Neural cell (in vitro differentiated cells): ENCODE measurements around the gene ASS1. TPM values are rescaled to one million over a fixed set of nuclear protein-coding genes. Genes with fewer than 3 reads are reported as not detected.

Source experiments
- H2AFZ ChIP-seq: fragments of 200-600, 300-800 bp; sonication (generic), shearing (Covaris generic); 2 replicates; pipeline ENCODE4 v1.6.0; 2014; ENCODE audit warnings: low read depth, mild to moderate bottlenecking, antibody characterized with exemption, low read length, moderate library complexity
- H3F3A ChIP-seq: fragments of 200-600 bp; shearing (Covaris generic); 2 replicates; pipeline ENCODE4 v1.6.1; 2016; ENCODE audit warnings: mild to moderate bottlenecking, moderate library complexity, mixed read lengths, antibody characterized with exemption, low read length; ENCODE audit not compliant: insufficient read depth, poor library complexity, severe bottlenecking
- H3K27ac ChIP-seq: fragments of 200-600, 300-800 bp; sonication (generic), shearing (Covaris generic); 2 replicates; pipeline ENCODE4 v1.5.1; 2014; ENCODE audit warnings: mild to moderate bottlenecking, low read length, moderate library complexity
- H3K27me3 ChIP-seq: fragments of 300-800, 200-600 bp; sonication (generic), shearing (Covaris generic); 2 replicates; pipeline ENCODE4 v1.6.0; 2014; ENCODE audit warnings: mild to moderate bottlenecking, low read depth, low read length, moderate library complexity; ENCODE audit not compliant: insufficient read depth
- H3K36me3 ChIP-seq: fragments of 300-800, 200-600 bp; sonication (generic), shearing (Covaris generic); 2 replicates; pipeline ENCODE4 v1.5.1; 2014; ENCODE audit warnings: mild to moderate bottlenecking, antibody characterized with exemption, low read length, moderate library complexity; ENCODE audit not compliant: insufficient read depth
- H3K4me2 ChIP-seq: fragments of 300-800, 200-600 bp; sonication (generic), shearing (Covaris generic); 2 replicates; pipeline ENCODE4 v1.6.0; 2014; ENCODE audit warnings: mild to moderate bottlenecking, low read length
- H3K4me3 ChIP-seq: fragments of 300-800, 200-600 bp; sonication (generic), shearing (Covaris generic); 2 replicates; pipeline ENCODE4 v1.5.1; 2014; ENCODE audit warnings: mild to moderate bottlenecking, low read length, moderate library complexity
- H3K79me2 ChIP-seq: fragments of 200-600 bp; shearing (Covaris generic); replicated peaks from 2 replicates; pipeline ENCODE4 v1.6.0; 2014; ENCODE audit warnings: mild to moderate bottlenecking, low read length, moderate library complexity; ENCODE audit not compliant: insufficient read depth
- H3K9ac ChIP-seq: fragments of 300-800, 200-600 bp; sonication (generic), shearing (Covaris generic); 2 replicates; pipeline ENCODE4 v1.6.1; 2016; ENCODE audit warnings: mild to moderate bottlenecking, low read length, mixed read lengths
- H3K9me2 ChIP-seq: fragments of 200-600 bp; shearing (Covaris generic); 2 replicates; pipeline ENCODE4 v1.6.1; 2016; ENCODE audit warnings: mild to moderate bottlenecking, low read length, mixed read lengths; ENCODE audit not compliant: insufficient read depth
- H3K9me3 ChIP-seq: fragments of 200-600, 300-800 bp; sonication (generic), shearing (Covaris generic); 2 replicates; pipeline ENCODE4 v1.6.1; 2016; ENCODE audit warnings: mild to moderate bottlenecking, mixed run types, low read length, moderate library complexity, mixed read lengths
- H4K20me1 ChIP-seq: fragments of 200-600 bp; shearing (Covaris generic); 2 replicates; pipeline ENCODE4 v1.6.1; 2016; ENCODE audit warnings: mild to moderate bottlenecking, mixed run types; ENCODE audit not compliant: insufficient read depth
- CTCF ChIP-seq: fragments of 450-650 bp; IDR thresholded peaks from 2 replicates; pipeline ENCODE4 v1.5.1; 2014; ENCODE audit warnings: antibody characterized with exemption, mild to moderate bottlenecking, moderate library complexity; ENCODE audit not compliant: poor library complexity, severe bottlenecking
- EP300 ChIP-seq: fragments of 450-650 bp; conservative IDR thresholded peaks from 2 replicates; pipeline ENCODE4 v1.6.1; 2014; ENCODE audit warnings: antibody characterized with exemption, mild to moderate bottlenecking, moderate library complexity; ENCODE audit not compliant: poor library complexity, severe bottlenecking
- EZH2 ChIP-seq: fragments of 200-600, 300-800 bp; shearing (Covaris generic), sonication (generic); IDR thresholded peaks from 2 replicates; pipeline ENCODE4 v1.6.1; 2014; ENCODE audit warnings: antibody characterized with exemption, low read length, borderline replicate concordance, mild to moderate bottlenecking; ENCODE audit not compliant: insufficient read depth, poor library complexity, severe bottlenecking
- MXI1 ChIP-seq: fragments of 450-650 bp; conservative IDR thresholded peaks from 2 replicates; pipeline ENCODE4 v1.6.1; 2014; ENCODE audit warnings: antibody characterized with exemption, mild to moderate bottlenecking; ENCODE audit not compliant: poor library complexity, severe bottlenecking
- POLR2AphosphoS5 ChIP-seq: IDR thresholded peaks from 2 replicates; pipeline ENCODE4 v1.6.1; 2012
- RAD21 ChIP-seq: fragments of 450-650 bp; conservative IDR thresholded peaks from 2 replicates; pipeline ENCODE4 v1.6.1; 2014; ENCODE audit warnings: antibody characterized with exemption, mild to moderate bottlenecking, moderate library complexity
- REST ChIP-seq: IDR thresholded peaks from 2 replicates; pipeline ENCODE4 v1.6.1; 2012; ENCODE audit warnings: borderline replicate concordance
- SMC3 ChIP-seq: fragments of 450-650 bp; conservative IDR thresholded peaks from 2 replicates; pipeline ENCODE4 v1.6.1; 2014; ENCODE audit warnings: antibody characterized with exemption, mild to moderate bottlenecking, moderate library complexity; ENCODE audit not compliant: poor library complexity
- TAF1 ChIP-seq: IDR thresholded peaks from 2 replicates; pipeline ENCODE4 v1.6.1; 2012; ENCODE audit warnings: low read depth
- polyA plus RNA-seq: library from polyadenylated mRNA; depleted of rRNA; stranded (reverse); fragments of >200 nt; gene quantifications from 2 replicates; pipeline ENCODE4 v1.2.3, GENCODE V29; 2014

ASS1 gene
- polyA plus RNA-seq, 1 donor from 2014 or later, result 2.6 TPM

GRCh38 chr9:130478736-130479575 lies 34.2 kb downstream of the ASS1 start:
- Histone ChIP-seq H3K4me3 (no peak overlapping the region), H3K9me3 (no peaks in the 10 kb centered on the region), H4K20me1 (no peaks in the 10 kb centered on the region), H3K27ac (no peak overlapping the region), H3K36me3 (no peaks in the 10 kb centered on the region), H3K4me2 (no peak overlapping the region), H3K27me3 (peaks cover 36% of the 10 kb centered on the region), H2AFZ (no peak overlapping the region), H3K79me2 (no peaks in the 10 kb centered on the region), H3F3A (peaks cover 3% of the 10 kb centered on the region), H3K9me2 (no peaks in the 10 kb centered on the region), H3K9ac (no peak overlapping the region)
- TF ChIP-seq REST (no peak), POLR2AphosphoS5 (no peak), TAF1 (no peak)

- Histone ChIP-seq H3K27ac (no peak overlapping the region), H3K9ac (no peak overlapping the region), H3K27me3 (peaks cover 36% of the 10 kb centered on the region)
Measured at GRCh38 chr9:130479587-130479986, 34.8 kb downstream of the ASS1 start.

More at GRCh38 chr9:130479587-130479986, 34.8 kb downstream of the ASS1 start:
- Histone ChIP-seq H3K4me2 (no peak overlapping the region), H3K4me3 (no peak overlapping the region), H4K20me1 (no peaks in the 10 kb centered on the region), H3K9me2 (no peaks in the 10 kb centered on the region), H3K9me3 (no peaks in the 10 kb centered on the region), H2AFZ (no peak overlapping the region), H3F3A (peaks cover 4% of the 10 kb centered on the region), H3K36me3 (no peaks in the 10 kb centered on the region), H3K79me2 (no peaks in the 10 kb centered on the region)
- TF ChIP-seq RAD21 (no peak), REST (no peak), EZH2 (no peak), MXI1 (no peak), SMC3 (no peak), POLR2AphosphoS5 (no peak), CTCF (no peak), EP300 (no peak), TAF1 (no peak)
